ENCODE results near the gene MED9. TPM values are rescaled to one million over a fixed set of nuclear protein-coding genes. Genes with fewer than 3 reads are reported as not detected.

Gene MED9
- total and polyA plus RNA-seq, 8 donors, result 2.9 to 14.5 (median 11.7) TPM

DNA sequence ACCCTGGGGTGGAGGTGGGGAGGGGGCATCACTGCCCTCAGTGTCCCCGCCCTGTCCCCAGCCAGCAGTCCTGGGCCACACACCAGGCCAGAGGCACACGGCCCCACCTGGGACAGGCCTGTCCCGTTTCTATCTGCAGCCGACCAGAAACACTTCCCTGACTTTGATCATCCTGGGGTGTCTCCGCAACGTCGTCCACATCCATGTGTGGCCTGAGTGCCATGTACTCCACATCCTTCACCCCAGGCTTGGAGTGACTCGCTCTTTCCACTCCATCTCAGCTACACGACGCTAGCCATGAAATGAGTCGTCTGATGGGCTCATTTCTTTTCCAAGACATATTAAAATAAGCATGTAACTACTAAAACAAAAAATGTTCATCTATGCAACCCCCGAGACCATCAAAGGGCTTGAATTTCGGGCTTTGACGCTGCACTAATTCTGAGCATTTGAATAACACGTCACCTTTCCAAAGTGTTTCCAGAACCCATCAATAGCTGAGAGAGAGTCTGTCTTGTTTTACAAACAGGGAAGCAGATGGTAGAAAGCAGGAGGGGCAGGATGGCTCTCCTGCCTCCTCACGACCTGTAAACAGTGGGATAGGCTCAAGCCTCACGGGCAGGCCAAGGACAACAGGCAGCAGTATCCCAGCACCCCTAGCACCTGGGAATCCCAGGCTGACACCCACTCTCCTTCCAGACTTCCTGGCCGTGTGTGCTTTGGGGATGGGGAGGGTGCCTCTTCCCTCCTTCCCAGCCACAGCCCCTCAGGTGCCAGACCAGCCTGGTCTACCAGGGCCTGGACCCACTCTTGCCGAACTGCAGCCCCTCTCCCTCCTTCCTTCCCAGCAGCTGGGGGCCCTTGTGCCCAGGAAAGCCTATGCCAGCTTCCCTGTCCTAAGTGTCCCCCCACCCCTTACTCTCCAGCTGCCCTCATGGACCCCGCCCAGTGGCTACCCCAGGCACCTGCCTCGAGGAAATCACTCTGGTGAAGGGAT lies 39.4 kb downstream of the MED9 start:
- 82 to 88% (median 85%) methylated on average over 20 to 21 of the region's 21 CpGs for WGBS, 5 donors
- H3K27me3 ChIP-seq, result no peaks in the 10 kb centered on the region
- peaks cover 0 to 13% (median 4%) of the 10 kb centered on the region in 4 donors for H3K4me1 ChIP-seq
- H3K27ac ChIP-seq, result no peak overlapping the region
- TF ChIP-seq POLR2AphosphoS5 (IDR thresholded peaks at IDR 0.05) (no peak), POLR2A (IDR thresholded peaks at IDR 0.05) (no peak), EP300 (IDR thresholded peaks at IDR 0.05) (no peak)
- TF ChIP-seq, protein P1, sequence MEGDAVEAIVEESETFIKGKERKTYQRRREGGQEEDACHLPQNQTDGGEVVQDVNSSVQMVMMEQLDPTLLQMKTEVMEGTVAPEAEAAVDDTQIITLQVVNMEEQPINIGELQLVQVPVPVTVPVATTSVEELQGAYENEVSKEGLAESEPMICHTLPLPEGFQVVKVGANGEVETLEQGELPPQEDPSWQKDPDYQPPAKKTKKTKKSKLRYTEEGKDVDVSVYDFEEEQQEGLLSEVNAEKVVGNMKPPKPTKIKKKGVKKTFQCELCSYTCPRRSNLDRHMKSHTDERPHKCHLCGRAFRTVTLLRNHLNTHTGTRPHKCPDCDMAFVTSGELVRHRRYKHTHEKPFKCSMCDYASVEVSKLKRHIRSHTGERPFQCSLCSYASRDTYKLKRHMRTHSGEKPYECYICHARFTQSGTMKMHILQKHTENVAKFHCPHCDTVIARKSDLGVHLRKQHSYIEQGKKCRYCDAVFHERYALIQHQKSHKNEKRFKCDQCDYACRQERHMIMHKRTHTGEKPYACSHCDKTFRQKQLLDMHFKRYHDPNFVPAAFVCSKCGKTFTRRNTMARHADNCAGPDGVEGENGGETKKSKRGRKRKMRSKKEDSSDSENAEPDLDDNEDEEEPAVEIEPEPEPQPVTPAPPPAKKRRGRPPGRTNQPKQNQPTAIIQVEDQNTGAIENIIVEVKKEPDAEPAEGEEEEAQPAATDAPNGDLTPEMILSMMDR (IDR thresholded peaks at IDR 0.05), result no peak
- intact Hi-C loops (cut with DNase I; ENCODE audit: low total_unique reads), result no loop called here
- no peak overlapping the region for H3K4me3 ChIP-seq
- DNase-seq, result no peak
- H3K36me3 ChIP-seq, result peaks cover 4 to 20% (median 14%) of the 10 kb centered on the region in 4 donors
- no peaks in the 10 kb centered on the region for H3K9me3 ChIP-seq

DNA sequence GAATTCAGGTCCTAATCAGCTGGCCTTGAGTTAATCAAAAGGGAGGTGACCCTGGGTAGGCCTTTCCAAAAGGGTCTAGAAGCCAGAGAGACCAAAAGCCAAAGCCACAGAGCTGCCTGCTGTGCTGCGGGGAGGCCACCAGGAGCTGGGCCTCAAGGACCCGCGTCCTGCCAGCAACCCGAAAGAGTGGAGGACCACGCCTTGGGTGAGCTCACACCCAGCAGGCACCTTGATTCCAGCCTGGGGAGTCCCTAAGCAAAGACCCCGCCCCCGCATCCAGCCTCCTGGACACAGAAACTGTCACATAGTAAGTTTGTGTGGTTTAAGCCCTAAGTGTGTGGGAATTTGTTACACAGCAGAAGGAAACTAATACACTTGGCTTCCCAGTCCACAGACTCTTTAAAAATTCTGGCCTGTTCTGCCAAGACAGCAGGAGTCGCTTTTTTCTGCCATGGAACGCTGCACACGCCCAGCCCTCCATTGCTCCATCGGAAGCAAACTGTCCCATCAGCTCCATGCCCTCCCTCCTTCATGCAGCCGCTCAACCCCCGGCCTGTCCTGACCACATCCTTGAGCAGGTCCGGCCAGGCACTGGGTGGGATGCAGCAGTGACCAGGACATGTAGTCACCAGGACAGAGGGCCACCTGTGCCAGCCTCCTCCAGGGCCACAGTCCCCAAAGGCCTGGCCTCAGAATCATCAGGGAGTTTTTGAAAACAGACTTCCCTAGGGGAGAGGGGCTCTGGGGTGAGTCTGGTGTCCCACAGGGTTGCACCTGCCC lies 40.3 kb downstream of the MED9 start:
- 82 to 90% (median 84%) methylated on average over 14 of the region's 14 CpGs for WGBS, 5 donors
- intact Hi-C loops (cut with DNase I; ENCODE audit: low total_unique reads), result no loop called here
- H3K27ac ChIP-seq, result no peak overlapping the region

DNA sequence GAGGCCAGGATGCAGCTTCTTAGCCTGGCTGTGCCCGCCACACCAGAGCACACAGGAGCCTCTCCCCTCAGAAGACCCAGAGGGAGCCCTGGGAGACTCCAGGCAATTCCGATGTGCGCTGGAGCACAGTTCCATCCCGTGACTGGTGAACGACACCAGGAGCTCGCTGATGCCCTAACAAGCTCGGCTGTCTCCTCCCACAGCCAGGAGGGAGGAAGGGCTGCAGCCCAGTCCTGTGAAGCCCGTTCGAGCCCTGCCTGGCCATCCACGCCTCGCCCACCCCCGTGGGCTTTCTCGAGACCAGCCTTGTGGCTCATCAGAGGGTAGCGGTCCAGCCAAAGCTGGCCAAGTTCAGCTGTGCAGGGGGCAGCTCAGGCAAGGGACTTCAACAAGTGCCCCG lies 41.2 kb downstream of the MED9 start:
- DNase-seq, result no peak
- no peaks in the 10 kb centered on the region for H3K9me3 ChIP-seq
- H3K4me1 ChIP-seq, result peaks cover 0 to 6% (median under 1%) of the 10 kb centered on the region in 4 donors
- intact Hi-C loops (cut with DNase I; ENCODE audit: low total_unique reads), result no loop called here
- no peak for TF ChIP-seq POLR2A (IDR thresholded peaks at IDR 0.05)
- TF ChIP-seq, protein P1 (IDR thresholded peaks at IDR 0.05), result no peak
- no peak for TF ChIP-seq EP300 (IDR thresholded peaks at IDR 0.05)
- no peak for TF ChIP-seq POLR2AphosphoS5 (IDR thresholded peaks at IDR 0.05)
- H3K27me3 ChIP-seq, result no peaks in the 10 kb centered on the region
- WGBS, 5 donors, result 80 to 91% (median 87%) methylated on average over 12 to 15 of the region's 15 CpGs
- H3K36me3 ChIP-seq, result peaks cover 4 to 21% (median 15%) of the 10 kb centered on the region in 4 donors
- H3K27ac ChIP-seq, result no peak overlapping the region
- H3K4me3 ChIP-seq, result no peak overlapping the region

More for the DNA sequence above, 40.3 kb downstream of the MED9 start:
- H3K4me3 ChIP-seq, result no peak overlapping the region
- H3K27me3 ChIP-seq, result no peaks in the 10 kb centered on the region
- DNase-seq, result no peak
- peaks cover 4 to 21% (median 15%) of the 10 kb centered on the region in 4 donors for H3K36me3 ChIP-seq
- H3K9me3 ChIP-seq, result no peaks in the 10 kb centered on the region
- peaks cover 0 to 4% (median 1%) of the 10 kb centered on the region in 4 donors for H3K4me1 ChIP-seq
- TF ChIP-seq POLR2A (IDR thresholded peaks at IDR 0.05) (no peak), EP300 (IDR thresholded peaks at IDR 0.05) (no peak), POLR2AphosphoS5 (IDR thresholded peaks at IDR 0.05) (no peak)
- TF ChIP-seq, protein P1 (IDR thresholded peaks at IDR 0.05), result no peak

DNA sequence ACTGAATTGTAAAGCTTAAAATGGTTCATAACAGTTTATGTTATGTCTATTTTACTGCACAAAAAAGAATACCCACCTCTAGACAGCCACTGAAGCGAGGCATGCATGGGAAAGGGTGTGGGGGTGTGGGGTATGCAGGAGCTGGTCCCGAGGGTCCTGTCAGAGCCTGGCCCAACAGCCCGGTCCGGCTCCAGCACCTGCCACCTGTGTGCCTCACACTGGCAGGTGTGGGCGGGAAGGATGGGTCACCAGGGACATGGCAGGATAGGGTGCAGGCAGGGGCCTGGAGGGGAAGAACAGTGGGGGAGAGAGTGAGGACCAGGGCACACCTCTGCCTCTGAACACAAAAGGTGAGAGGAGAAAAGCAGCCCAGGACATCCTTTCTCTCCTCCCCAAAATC lies 42.2 kb downstream of the MED9 start:
- Histone ChIP-seq H3K36me3 (peaks cover 4 to 21% (median 15%) of the 10 kb centered on the region in 4 donors), H3K4me3 (no peak overlapping the region), H3K27me3 (no peaks in the 10 kb centered on the region), H3K27ac (no peak overlapping the region), H3K4me1 (peaks cover 5 to 15% (median 8%) of the 10 kb centered on the region in 4 donors), H3K9me3 (no peaks in the 10 kb centered on the region)
- no peak for DNase-seq
- TF ChIP-seq, protein P1 (IDR thresholded peaks at IDR 0.05), result no peak
- TF ChIP-seq EP300 (IDR thresholded peaks at IDR 0.05), result no peak
- TF ChIP-seq POLR2A (IDR thresholded peaks at IDR 0.05), result no peak
- no peak for TF ChIP-seq POLR2AphosphoS5 (IDR thresholded peaks at IDR 0.05)
- intact Hi-C loops (cut with DNase I; ENCODE audit: low total_unique reads), result no loop called here
- WGBS, 5 donors, result 78 to 91% (median 85%) methylated on average over 5 of the region's 5 CpGs
